CD4-positive, CD25-positive, alpha-beta regulatory T cell (primary cell): ENCODE results near the gene AIFM1. TPM values are rescaled to one million over a fixed set of nuclear protein-coding genes. Genes with fewer than 3 reads are reported as not detected.

Source experiments
- ATAC-seq, 2 donors: fragments of 150-1000 bp; cut with Tn5 transposase; one replicate each; pipeline ENCODE4 v1.10.0; 2021; ENCODE audit warnings: low read depth in 2 of 2, moderate number of reproducible peaks in 2 of 2, moderate library complexity in 1 of 2
- DNase-seq, 3 donors: peaks; one replicate each; pipeline versions ENCODE4 v3.0.0 to v3.0.0-alpha.2; 2012 to 2022; ENCODE audit warnings: mixed read lengths in 1 of 3
- H3K27ac ChIP-seq: one replicate; pipeline ENCODE4 v1.7.0; 2013; ENCODE audit warnings: mild to moderate bottlenecking, low read length; ENCODE audit not compliant: insufficient read depth, poor library complexity, severe bottlenecking
- H3K27me3 ChIP-seq: one replicate; pipeline ENCODE4 v1.7.0; 2013; ENCODE audit warnings: low read length; ENCODE audit not compliant: control insufficient read depth, insufficient read depth
- H3K36me3 ChIP-seq: one replicate; pipeline ENCODE4 v1.7.0; 2013; ENCODE audit warnings: mild to moderate bottlenecking, low read length, moderate library complexity; ENCODE audit not compliant: control insufficient read depth, insufficient read depth
- H3K4me1 ChIP-seq: 2 replicates; pipeline ENCODE4 v1.7.0; 2013; ENCODE audit warnings: mild to moderate bottlenecking, low read length; ENCODE audit not compliant: insufficient read depth, control insufficient read depth, poor library complexity, severe bottlenecking
- H3K4me3 ChIP-seq: one replicate; pipeline ENCODE4 v1.7.0; 2013; ENCODE audit warnings: low read depth, mild to moderate bottlenecking, low read length, moderate library complexity
- H3K9me3 ChIP-seq, 2 experiments: 1 replicate in 1 of 2; 2 replicates in 1 of 2; pipeline ENCODE4 v1.7.0; 2013; ENCODE audit warnings: low read length in 2 of 2, mild to moderate bottlenecking in 1 of 2, moderate library complexity in 1 of 2; ENCODE audit not compliant: control insufficient read depth in 2 of 2
- H3K27ac Mint-ChIP-seq, 3 donors: one replicate each; pipeline ENCODE4 v1.8.0; 2020 to 2022; ENCODE audit warnings: mild to moderate bottlenecking in 3 of 3, mixed read lengths in 3 of 3, moderate library complexity in 2 of 3
- H3K27me3 Mint-ChIP-seq: one replicate; pipeline ENCODE4 v1.8.0; 2022; ENCODE audit warnings: mild to moderate bottlenecking, mixed read lengths
- H3K36me3 Mint-ChIP-seq: one replicate; pipeline ENCODE4 v1.8.0; 2020; ENCODE audit warnings: mixed read lengths
- H3K4me1 Mint-ChIP-seq, 4 donors: one replicate each; pipeline ENCODE4 v1.8.0; 2020 to 2022; ENCODE audit warnings: mixed read lengths in 4 of 4, mild to moderate bottlenecking in 1 of 4
- H3K4me3 Mint-ChIP-seq, 4 donors: one replicate each; pipeline ENCODE4 v1.8.0; 2020 to 2022; ENCODE audit warnings: mild to moderate bottlenecking in 4 of 4, mixed read lengths in 4 of 4, moderate library complexity in 3 of 4
- H3K9me3 Mint-ChIP-seq, 7 donors: one replicate each; pipeline ENCODE4 v1.8.0; 2020 to 2022; ENCODE audit warnings: mixed read lengths in 7 of 7, mild to moderate bottlenecking in 3 of 7, moderate library complexity in 2 of 7
- polyA plus RNA-seq, 4 donors: library from polyadenylated mRNA; unstranded; fragments of 300-500 nt; fragmentation: Illumina TruSeq; gene quantifications; one replicate each; pipeline ENCODE4 v1.2.3, GENCODE V29; 2021
- total RNA-seq: library from RNA; stranded (reverse); gene quantifications from one replicate; pipeline ENCODE4 v1.2.3, GENCODE V29; 2022

The AIFM1 gene
- 19.3 TPM for total RNA-seq
- polyA plus RNA-seq = 10 to 100 TPM; 26.7 to 32.0 (median 28.7) TPM

DNA sequence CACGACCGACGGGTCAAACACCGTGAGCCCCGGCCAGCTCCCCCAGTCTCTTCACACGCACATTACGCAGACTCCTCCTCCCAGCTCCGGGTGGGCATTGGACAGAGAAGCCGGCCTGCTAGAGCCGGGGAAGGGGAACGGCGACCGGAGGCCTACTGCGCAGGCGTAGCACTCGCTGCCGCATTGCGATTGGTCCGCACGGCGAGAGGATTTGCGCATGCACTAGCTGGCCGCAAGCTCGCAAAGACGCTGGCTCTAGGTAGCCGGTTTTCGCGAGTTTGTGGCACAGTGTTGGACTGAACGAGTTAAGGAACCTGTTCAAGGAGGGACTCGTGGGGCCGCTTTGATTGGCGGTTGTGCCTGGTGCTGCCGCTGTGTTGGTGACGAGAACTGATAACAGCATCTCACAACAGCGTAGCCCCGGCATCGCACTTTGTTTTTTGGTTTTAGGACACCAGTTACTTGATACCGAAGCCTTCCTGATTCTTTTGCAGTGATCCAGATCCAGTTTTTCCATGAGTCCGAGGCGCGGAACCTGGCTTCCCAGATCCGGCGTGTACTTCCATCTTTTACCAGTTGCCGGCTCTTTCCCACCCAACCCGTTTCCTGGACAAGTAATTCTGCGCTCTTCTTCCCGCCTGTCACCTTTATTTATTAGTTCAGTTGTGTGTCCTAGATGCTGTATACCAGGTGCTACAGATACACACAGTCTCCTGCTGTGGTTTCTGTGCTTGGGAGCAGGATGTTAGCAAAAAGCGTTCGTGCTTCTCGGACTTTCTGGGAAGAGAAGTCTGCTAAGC lies at the start of gene AIFM1:
Gene AIFM1 (minus strand): TSS at position 139 of the 800 bp plus-strand sequence. CDS start 185 bp downstream, outside the sequence.
- H3K27me3 Mint-ChIP-seq = no peaks in the 10 kb centered on the region
- H3K27ac Mint-ChIP-seq = peak within 1 kb of the TSS; percentile 61 to 95 (median 90)
- H3K9me3 Mint-ChIP-seq = no peaks in the 10 kb centered on the region
- Histone ChIP-seq H3K27me3 (no peaks in the 10 kb centered on the region), H3K27ac (peak within 1 kb of the TSS; percentile 86), H3K4me1 (peaks cover 27% of the 10 kb centered on the region), H3K9me3 (no peaks in the 10 kb centered on the region), H3K4me3 (peak within 1 kb of the TSS; percentile 95), H3K36me3 (no peaks in the 10 kb centered on the region)
- DNase-seq = peak; percentile 83 to 93 (median 88)
- H3K36me3 Mint-ChIP-seq = peaks cover 4% of the 10 kb centered on the region
- peak within 1 kb of the TSS; percentile 87 to 90 (median 88) for H3K4me3 Mint-ChIP-seq
- ATAC-seq = peak; percentile 91
- H3K4me1 Mint-ChIP-seq = peaks cover 6 to 55% (median 30%) of the 10 kb centered on the region in 4 donors

DNA sequence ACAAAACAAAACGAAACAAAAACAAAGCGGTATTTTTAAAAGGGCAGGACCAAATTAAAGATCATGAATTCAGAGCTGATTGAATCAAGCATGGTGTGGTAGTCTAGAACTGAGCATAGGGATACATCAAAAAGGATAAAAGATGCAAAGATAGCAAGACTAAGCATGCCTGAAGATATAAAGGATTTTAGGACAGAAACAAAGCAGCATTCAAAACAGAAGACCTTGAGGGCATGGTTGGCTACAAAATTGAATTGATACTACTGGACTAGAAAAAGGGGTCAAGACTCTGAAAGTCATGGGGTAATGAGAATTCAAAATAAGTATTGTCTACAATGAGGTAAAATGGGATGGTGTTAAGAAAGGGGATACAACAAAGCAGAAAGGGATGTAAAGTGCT lies 47.7 kb upstream of the AIFM1 start:
- Histone ChIP-seq H3K4me3 (peak overlapping the region; percentile 51), H3K27ac (no peak overlapping the region), H3K4me1 (no peaks in the 10 kb centered on the region), H3K9me3 (no peaks in the 10 kb centered on the region), H3K36me3 (peaks cover 12% of the 10 kb centered on the region), H3K27me3 (no peaks in the 10 kb centered on the region)
- no peaks in the 10 kb centered on the region for H3K27me3 Mint-ChIP-seq
- peak overlapping the region in 2 of 3 donors; percentile 59 to 72 for H3K27ac Mint-ChIP-seq
- H3K4me3 Mint-ChIP-seq = peak overlapping the region; percentile 59 to 80 (median 74)
- peaks cover 8 to 25% (median 14%) of the 10 kb centered on the region in 4 donors for H3K4me1 Mint-ChIP-seq
- no peaks in the 10 kb centered on the region for H3K9me3 Mint-ChIP-seq
- ATAC-seq (peak in 1 of 2 donors; percentile 31), DNase-seq (no peak)
- peaks cover 11% of the 10 kb centered on the region for H3K36me3 Mint-ChIP-seq

GRCh38 chrX:130212371-130212770 lies 46.7 kb upstream of the AIFM1 start:
- Mint-ChIP-seq H3K27me3 (no peaks in the 10 kb centered on the region), H3K4me1 (peaks cover 9 to 25% (median 14%) of the 10 kb centered on the region in 4 donors), H3K36me3 (peaks cover 11% of the 10 kb centered on the region), H3K9me3 (no peaks in the 10 kb centered on the region), H3K4me3 (peak overlapping the region in 3 of 4 donors; percentile 22 to 80 (median 61)), H3K27ac (peak overlapping the region in 1 of 3 donors; percentile 86)
- Histone ChIP-seq H3K4me1 (no peaks in the 10 kb centered on the region), H3K4me3 (peak overlapping the region; percentile 19), H3K36me3 (peaks cover 12% of the 10 kb centered on the region), H3K27me3 (no peaks in the 10 kb centered on the region), H3K9me3 (no peaks in the 10 kb centered on the region), H3K27ac (peak overlapping the region; percentile 9)
- DNase-seq (peak in 1 of 3 donors; percentile 15), ATAC-seq (no peak)

- H3K36me3 ChIP-seq = peaks cover 12% of the 10 kb centered on the region
- Mint-ChIP-seq H3K36me3 (peaks cover 11% of the 10 kb centered on the region), H3K4me1 (peaks cover 9 to 25% (median 14%) of the 10 kb centered on the region in 4 donors), H3K27ac (peak overlapping the region in 1 of 3 donors; percentile 4), H3K9me3 (no peaks in the 10 kb centered on the region), H3K4me3 (peak overlapping the region in 1 of 4 donors; percentile 80), H3K27me3 (no peaks in the 10 kb centered on the region)
- H3K4me3 ChIP-seq = no peak overlapping the region
- no peak for DNase-seq
- no peaks in the 10 kb centered on the region for H3K9me3 ChIP-seq
- no peak for ATAC-seq
- no peaks in the 10 kb centered on the region for H3K4me1 ChIP-seq
- no peak overlapping the region for H3K27ac ChIP-seq
- H3K27me3 ChIP-seq = no peaks in the 10 kb centered on the region
Observed at GRCh38 chrX:130211415-130212186, 46.0 kb upstream of the AIFM1 start.

- Histone ChIP-seq H3K27me3 (no peaks in the 10 kb centered on the region), H3K36me3 (peaks cover 9% of the 10 kb centered on the region), H3K27ac (no peak overlapping the region), H3K4me3 (no peak overlapping the region), H3K9me3 (no peaks in the 10 kb centered on the region), H3K4me1 (no peaks in the 10 kb centered on the region)
- Mint-ChIP-seq H3K4me1 (peaks cover 0 to 2% (median 0%) of the 10 kb centered on the region in 4 donors), H3K9me3 (no peaks in the 10 kb centered on the region), H3K27ac (peak overlapping the region in 1 of 3 donors; percentile 74), H3K27me3 (no peaks in the 10 kb centered on the region), H3K36me3 (peaks cover 7% of the 10 kb centered on the region), H3K4me3 (no peak overlapping the region)
- DNase-seq (no peak), ATAC-seq (no peak)
Observed at GRCh38 chrX:130204647-130205046, 39.0 kb upstream of the AIFM1 start.

DNA sequence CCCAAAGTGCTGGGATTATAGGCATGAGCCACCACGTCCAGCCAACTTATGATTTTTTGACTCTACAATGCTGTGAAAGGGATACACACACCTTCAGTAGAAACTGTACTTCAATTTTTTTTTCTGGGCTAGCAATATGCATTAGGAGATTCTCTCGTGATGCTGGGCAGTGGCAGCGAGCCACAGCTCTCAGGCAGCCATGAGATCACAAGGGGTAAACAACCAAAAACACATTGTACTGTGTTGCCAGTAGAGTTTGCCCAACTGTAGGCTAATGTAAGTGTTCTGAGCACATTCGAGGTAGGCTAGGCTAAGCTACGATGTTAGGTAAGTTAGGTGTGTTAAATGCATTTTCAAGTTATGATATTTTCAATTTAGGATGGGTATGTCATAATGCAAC lies 31.8 kb upstream of the AIFM1 start:
- peaks cover 0 to 5% (median under 1%) of the 10 kb centered on the region in 4 donors for H3K4me1 Mint-ChIP-seq
- no peak for ATAC-seq
- H3K27ac ChIP-seq = no peak overlapping the region
- DNase-seq = no peak
- no peaks in the 10 kb centered on the region for H3K4me1 ChIP-seq
- no peaks in the 10 kb centered on the region for H3K27me3 ChIP-seq
- no peaks in the 10 kb centered on the region for H3K9me3 Mint-ChIP-seq
- no peaks in the 10 kb centered on the region for H3K36me3 Mint-ChIP-seq
- H3K27me3 Mint-ChIP-seq = no peaks in the 10 kb centered on the region
- peaks cover 3% of the 10 kb centered on the region for H3K36me3 ChIP-seq
- no peak overlapping the region for H3K4me3 ChIP-seq
- no peak overlapping the region for H3K4me3 Mint-ChIP-seq
- H3K9me3 ChIP-seq = no peaks in the 10 kb centered on the region
- H3K27ac Mint-ChIP-seq = no peak overlapping the region

GRCh38 chrX:130196466-130196865 lies 30.8 kb upstream of the AIFM1 start:
- no peak overlapping the region for H3K27ac Mint-ChIP-seq
- DNase-seq = no peak
- Histone ChIP-seq H3K9me3 (no peaks in the 10 kb centered on the region), H3K4me1 (no peaks in the 10 kb centered on the region), H3K36me3 (no peaks in the 10 kb centered on the region), H3K4me3 (no peak overlapping the region), H3K27ac (no peak overlapping the region), H3K27me3 (no peaks in the 10 kb centered on the region)
- H3K27me3 Mint-ChIP-seq = no peaks in the 10 kb centered on the region
- peaks cover 0 to 9% (median 3%) of the 10 kb centered on the region in 4 donors for H3K4me1 Mint-ChIP-seq
- H3K36me3 Mint-ChIP-seq = no peaks in the 10 kb centered on the region
- no peak for ATAC-seq
- H3K4me3 Mint-ChIP-seq = no peak overlapping the region
- no peaks in the 10 kb centered on the region for H3K9me3 Mint-ChIP-seq
